ENCODE results near the gene SPECC1. TPM values are rescaled to one million over a fixed set of nuclear protein-coding genes. Genes with fewer than 3 reads are reported as not detected.

The SPECC1 gene
- total and polyA plus RNA-seq, 10 of the 15 experiments (the other 5 are each of a cell fraction or from before 2014, with no cell fraction given) = 6.4 to 40.6 (median 23.9) TPM

DNA sequence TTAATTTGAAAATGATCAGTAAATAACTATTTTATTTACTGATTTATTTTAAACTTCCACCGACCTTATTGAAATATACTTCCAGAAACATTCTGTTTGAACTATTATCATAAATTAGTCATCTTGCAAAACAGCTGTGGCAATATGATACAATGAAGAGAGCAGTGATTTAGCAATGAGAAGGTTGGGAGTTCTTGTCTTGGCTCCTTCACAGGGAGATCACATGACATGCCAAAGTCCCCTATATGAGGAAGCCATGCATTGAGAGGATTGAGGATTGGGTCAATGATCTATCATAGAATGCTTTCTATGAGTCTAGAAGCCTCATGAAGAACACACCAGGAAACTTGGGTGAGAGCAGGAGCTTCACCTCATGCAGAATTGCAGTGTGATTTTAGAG, 235.5 kb downstream of the SPECC1 start:
- no TSS peak for BruUV-seq (replicated peaks)
- Histone ChIP-seq H3K4me1 (ENCODE audit: control insufficient read depth, insufficient read depth, low read length) (no peaks in the 10 kb centered on the region), H3K4me3 (no peak overlapping the region), H3K9me3 (replicated peaks; ENCODE audit: control insufficient read depth, insufficient read depth, low read length) (no peaks in the 10 kb centered on the region), H3K27me3 (replicated peaks in 1 of 2; ENCODE audit: control insufficient read depth in 2 of 2, insufficient read depth in 2 of 2, low read length in 1 of 2) (no peaks in the 10 kb centered on the region), H3K9ac (ENCODE audit: control insufficient read depth, insufficient read depth, low read length) (no peak overlapping the region), H3K27ac (ENCODE audit: control insufficient read depth, insufficient read depth) (no peak overlapping the region), H3K36me3 (ENCODE audit: control insufficient read depth in 2 of 2, insufficient read depth in 2 of 2, low read length in 1 of 2) (no peaks in the 10 kb centered on the region; a peak in 1 of 4 replicates), H4K20me1 (ENCODE audit: control insufficient read depth, insufficient read depth) (no peaks in the 10 kb centered on the region; the same call in 1 of the 2 replicates), H3K79me2 (ENCODE audit: control insufficient read depth, insufficient read depth, low read length) (no peaks in the 10 kb centered on the region), H3K4me2 (ENCODE audit: control insufficient read depth, insufficient read depth) (no peak overlapping the region), H2AFZ (ENCODE audit: control insufficient read depth, low read depth, low read length) (no peak overlapping the region)
- 40% methylated on average over 1 of the region's 1 CpG for WGBS (ENCODE audit: insufficient coverage, insufficient replicate concordance, low lambda C conversion rate, missing lambda C conversion rate)
- no peak for TF ChIP-seq BHLHE40 (IDR thresholded peaks at IDR 0.05; ENCODE audit: borderline replicate concordance in 1 of 2, low read depth in 2 of 2, low read length in 1 of 2)
- TF ChIP-seq CBX3 (IDR thresholded peaks at IDR 0.05; ENCODE audit: borderline replicate concordance, low read depth) = no peak
- no peak for TF ChIP-seq RAD21 (IDR thresholded peaks at IDR 0.05; ENCODE audit: insufficient read depth, low read depth, low read length)
- no peak for TF ChIP-seq IKZF2 (IDR thresholded peaks at IDR 0.05)
- TF ChIP-seq NFIC (IDR thresholded peaks at IDR 0.05; ENCODE audit: low read depth, low read length) = no peak
- ATAC-seq (no peak), DNase-seq (ENCODE audit: low read depth, low spot score) (no peak), FAIRE-seq (no peak)
- ChIA-PET RAD21 (ENCODE audit: unreplicated experiment) (no interaction called here), SMC1A (ENCODE audit: uncharacterized antibody, unreplicated experiment) (interaction anchor here (0.5 kb wide), 1 partner anchor 26 kb away, joined by 3 read pairs; no protein-coding TSS in a partner anchor), CTCF (no interaction called here), POLR2A (no interaction called here)
- in situ Hi-C loops (cut with MboI) = no loop called here
- intact Hi-C loops (cut with micrococcal nuclease; ENCODE audit: unreplicated experiment) = no loop called here

DNA sequence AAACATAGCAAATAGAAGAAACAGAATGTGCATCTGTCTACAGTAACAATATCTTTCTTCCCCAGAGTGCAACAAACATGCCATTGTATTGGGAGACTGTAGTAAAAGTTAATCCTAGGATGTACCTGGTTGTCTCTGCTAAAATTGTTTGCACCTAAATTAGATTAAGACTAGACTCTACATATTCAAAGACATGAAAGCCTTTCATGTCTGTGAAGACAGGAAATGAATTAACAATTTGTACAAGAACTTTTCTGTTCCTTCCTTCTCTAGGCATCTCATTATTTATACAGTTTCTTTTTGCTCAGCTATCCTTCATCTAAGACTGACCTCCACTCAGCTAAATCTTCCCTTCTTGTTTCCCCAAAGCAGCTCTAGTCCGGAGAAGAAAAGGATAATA, 237.5 kb downstream of the SPECC1 start:
- ChIA-PET RAD21 (ENCODE audit: unreplicated experiment) (no interaction called here), CTCF (interaction anchor here (0.8 kb wide), 1 partner anchor 20 kb away, joined by 3 read pairs; no protein-coding TSS in a partner anchor), POLR2A (no interaction called here), SMC1A (ENCODE audit: uncharacterized antibody, unreplicated experiment) (interaction anchor here (1.7 kb wide), 1 partner anchor 23 kb away, joined by 4 read pairs; no protein-coding TSS in a partner anchor)
- Histone ChIP-seq H3K4me3 (no peak overlapping the region), H3K27ac (ENCODE audit: control insufficient read depth, insufficient read depth) (no peak overlapping the region), H3K9me3 (replicated peaks; ENCODE audit: control insufficient read depth, insufficient read depth, low read length) (no peaks in the 10 kb centered on the region), H3K27me3 (replicated peaks in 1 of 2; ENCODE audit: control insufficient read depth in 2 of 2, insufficient read depth in 2 of 2, low read length in 1 of 2) (no peaks in the 10 kb centered on the region), H3K4me2 (ENCODE audit: control insufficient read depth, insufficient read depth) (no peak overlapping the region), H3K4me1 (ENCODE audit: control insufficient read depth, insufficient read depth, low read length) (no peaks in the 10 kb centered on the region), H4K20me1 (ENCODE audit: control insufficient read depth, insufficient read depth) (no peaks in the 10 kb centered on the region; the same call in 1 of the 2 replicates), H3K36me3 (ENCODE audit: control insufficient read depth in 2 of 2, insufficient read depth in 2 of 2, low read length in 1 of 2) (no peaks in the 10 kb centered on the region; a peak in 1 of 4 replicates), H2AFZ (ENCODE audit: control insufficient read depth, low read depth, low read length) (no peak overlapping the region), H3K9ac (ENCODE audit: control insufficient read depth, insufficient read depth, low read length) (no peak overlapping the region), H3K79me2 (ENCODE audit: control insufficient read depth, insufficient read depth, low read length) (no peaks in the 10 kb centered on the region)
- no peak for FAIRE-seq
- no peak for DNase-seq (ENCODE audit: low read depth, low spot score)
- 89% methylated on average over 1 of the region's 1 CpG for WGBS (ENCODE audit: insufficient coverage, insufficient replicate concordance, low lambda C conversion rate, missing lambda C conversion rate)
- no TSS peak for BruUV-seq (replicated peaks)
- in situ Hi-C loops (cut with MboI) = no loop called here
- ATAC-seq = no peak
- intact Hi-C loops (cut with micrococcal nuclease; ENCODE audit: unreplicated experiment) = no loop called here
- no peak for TF ChIP-seq HDAC6 (IDR thresholded peaks at IDR 0.05; ENCODE audit: unreplicated experiment)
- no peak for TF ChIP-seq NFYB (IDR thresholded peaks at IDR 0.05; ENCODE audit: insufficient read depth, low read depth, low read length)
- TF ChIP-seq GABPA (IDR thresholded peaks at IDR 0.05; ENCODE audit: low read depth) = no peak
- TF ChIP-seq, protein P1, sequence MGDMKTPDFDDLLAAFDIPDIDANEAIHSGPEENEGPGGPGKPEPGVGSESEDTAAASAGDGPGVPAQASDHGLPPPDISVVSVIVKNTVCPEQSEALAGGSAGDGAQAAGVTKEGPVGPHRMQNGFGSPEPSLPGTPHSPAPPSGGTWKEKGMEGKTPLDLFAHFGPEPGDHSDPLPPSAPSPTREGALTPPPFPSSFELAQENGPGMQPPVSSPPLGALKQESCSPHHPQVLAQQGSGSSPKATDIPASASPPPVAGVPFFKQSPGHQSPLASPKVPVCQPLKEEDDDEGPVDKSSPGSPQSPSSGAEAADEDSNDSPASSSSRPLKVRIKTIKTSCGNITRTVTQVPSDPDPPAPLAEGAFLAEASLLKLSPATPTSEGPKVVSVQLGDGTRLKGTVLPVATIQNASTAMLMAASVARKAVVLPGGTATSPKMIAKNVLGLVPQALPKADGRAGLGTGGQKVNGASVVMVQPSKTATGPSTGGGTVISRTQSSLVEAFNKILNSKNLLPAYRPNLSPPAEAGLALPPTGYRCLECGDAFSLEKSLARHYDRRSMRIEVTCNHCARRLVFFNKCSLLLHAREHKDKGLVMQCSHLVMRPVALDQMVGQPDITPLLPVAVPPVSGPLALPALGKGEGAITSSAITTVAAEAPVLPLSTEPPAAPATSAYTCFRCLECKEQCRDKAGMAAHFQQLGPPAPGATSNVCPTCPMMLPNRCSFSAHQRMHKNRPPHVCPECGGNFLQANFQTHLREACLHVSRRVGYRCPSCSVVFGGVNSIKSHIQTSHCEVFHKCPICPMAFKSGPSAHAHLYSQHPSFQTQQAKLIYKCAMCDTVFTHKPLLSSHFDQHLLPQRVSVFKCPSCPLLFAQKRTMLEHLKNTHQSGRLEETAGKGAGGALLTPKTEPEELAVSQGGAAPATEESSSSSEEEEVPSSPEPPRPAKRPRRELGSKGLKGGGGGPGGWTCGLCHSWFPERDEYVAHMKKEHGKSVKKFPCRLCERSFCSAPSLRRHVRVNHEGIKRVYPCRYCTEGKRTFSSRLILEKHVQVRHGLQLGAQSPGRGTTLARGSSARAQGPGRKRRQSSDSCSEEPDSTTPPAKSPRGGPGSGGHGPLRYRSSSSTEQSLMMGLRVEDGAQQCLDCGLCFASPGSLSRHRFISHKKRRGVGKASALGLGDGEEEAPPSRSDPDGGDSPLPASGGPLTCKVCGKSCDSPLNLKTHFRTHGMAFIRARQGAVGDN (IDR thresholded peaks at IDR 0.05) = no peak
